IPS-11a (cell line): Measurements from ENCODE around the gene PFDN1.

ENCODE experiments used
- H3K4me3 ChIP-seq: one replicate; pipeline ENCODE4 v1.5.1; 2013; ENCODE audit warnings: low read depth, low read length, control low read depth

PFDN1 gene

GRCh38 chr5:140240987-140241706, 61.8 kb downstream of the PFDN1 start:
- H3K4me3 ChIP-seq, result no peak overlapping the region

- no peak overlapping the region for H3K4me3 ChIP-seq
Observed at GRCh38 chr5:140239939-140240700, 62.8 kb downstream of the PFDN1 start.

GRCh38 chr5:140239461-140239860, 63.4 kb downstream of the PFDN1 start:
- H3K4me3 ChIP-seq, result no peak overlapping the region

- no peak overlapping the region for H3K4me3 ChIP-seq
Observed at GRCh38 chr5:140238756-140239155, 64.1 kb downstream of the PFDN1 start.

- no peak overlapping the region for H3K4me3 ChIP-seq
Observed at GRCh38 chr5:140236891-140237598, 65.9 kb downstream of the PFDN1 start.

- no peak overlapping the region for H3K4me3 ChIP-seq
Observed at GRCh38 chr5:140235791-140236551, 66.9 kb downstream of the PFDN1 start.

- no peak overlapping the region for H3K4me3 ChIP-seq
Observed at GRCh38 chr5:140234377-140234989, 68.4 kb downstream of the PFDN1 start.

- H3K4me3 ChIP-seq, result no peak overlapping the region
Observed at GRCh38 chr5:140232731-140233130, 70.2 kb downstream of the PFDN1 start.

- no peak overlapping the region for H3K4me3 ChIP-seq
Observed at GRCh38 chr5:140230373-140230772, 72.5 kb downstream of the PFDN1 start.

GRCh38 chr5:140228364-140228837, 74.5 kb downstream of the PFDN1 start:
- H3K4me3 ChIP-seq, result no peak overlapping the region

- H3K4me3 ChIP-seq, result no peak overlapping the region
Observed at GRCh38 chr5:140227046-140227445, 75.9 kb downstream of the PFDN1 start.

- H3K4me3 ChIP-seq, result no peak overlapping the region
Observed at GRCh38 chr5:140225396-140225795, 77.5 kb downstream of the PFDN1 start.

- H3K4me3 ChIP-seq, result no peak overlapping the region
Observed at GRCh38 chr5:140224658-140225057, 78.2 kb downstream of the PFDN1 start.

GRCh38 chr5:140223567-140223966, 79.3 kb downstream of the PFDN1 start:
- no peak overlapping the region for H3K4me3 ChIP-seq

GRCh38 chr5:140222416-140222815, 80.5 kb downstream of the PFDN1 start:
- H3K4me3 ChIP-seq, result no peak overlapping the region

- no peak overlapping the region for H3K4me3 ChIP-seq
Observed at GRCh38 chr5:140221697-140222223, 81.1 kb downstream of the PFDN1 start.

- H3K4me3 ChIP-seq, result no peak overlapping the region
Observed at GRCh38 chr5:140220698-140221064, 82.2 kb downstream of the PFDN1 start.

- no peak overlapping the region for H3K4me3 ChIP-seq
Observed at GRCh38 chr5:140220032-140220697, 82.7 kb downstream of the PFDN1 start.

- no peak overlapping the region for H3K4me3 ChIP-seq
Observed at GRCh38 chr5:140219068-140219991, 83.6 kb downstream of the PFDN1 start.
